Kasumi-1 (cell line): ENCODE data around the gene AMN.
A peak's percentile ranks its signal among the peaks of the same experiment; 100 is the strongest.

Experiments
- DNase-seq, 2 experiments: peaks; one replicate each; lab custom pipeline; 2025; lab: John Stamatoyannopoulos, UW

Gene AMN

GRCh38 chr14:102966681-102967505, 44.4 kb downstream of the AMN start:
- DNase-seq: no peak

GRCh38 chr14:102967506-102967795, 45.0 kb downstream of the AMN start:
- DNase-seq: no peak

- no peak for DNase-seq
Measured at GRCh38 chr14:102968306-102968705, 45.8 kb downstream of the AMN start.

GRCh38 chr14:102969060-102969791, 46.8 kb downstream of the AMN start:
- no peak for DNase-seq

- DNase-seq: no peak
Measured at GRCh38 chr14:102969901-102970300, 47.4 kb downstream of the AMN start.

GRCh38 chr14:102970496-102970895, 48.0 kb downstream of the AMN start:
- no peak for DNase-seq

- no peak for DNase-seq
Measured at GRCh38 chr14:102971314-102971713, 48.9 kb downstream of the AMN start.

GRCh38 chr14:102971836-102972606, 49.6 kb downstream of the AMN start:
- DNase-seq: no peak

GRCh38 chr14:102973706-102974285, 51.3 kb downstream of the AMN start:
- DNase-seq: peak; percentile 43 to 49

- DNase-seq: no peak
Measured at GRCh38 chr14:102975662-102976061, 53.2 kb downstream of the AMN start.

- DNase-seq: no peak
Measured at GRCh38 chr14:102977475-102977874, 55.0 kb downstream of the AMN start.

GRCh38 chr14:102979406-102979805, 56.9 kb downstream of the AMN start:
- DNase-seq: no peak

- DNase-seq: no peak
Measured at GRCh38 chr14:102980409-102980810, 57.9 kb downstream of the AMN start.
